Keratinocyte (primary cell): Measurements from ENCODE around the gene PHF12. TPM values are rescaled to one million over a fixed set of nuclear protein-coding genes. Genes with fewer than 3 reads are reported as not detected.

Experiments
- DNase-seq: peaks from one replicate; pipeline ENCODE4 v3.0.0-alpha.2; 2011; ENCODE audit warnings: low read depth, missing footprints, low spot score
- FAIRE-seq: peaks from 2 replicates; lab custom pipeline; 2011; peaks lifted over from hg19 to GRCh38; lab: Jason Lieb, UNC
- H2AFZ ChIP-seq: 2 replicates; pipeline ENCODE4 v1.6.0; 2012; ENCODE audit warnings: low read length, control low read depth, inconsistent platforms; ENCODE audit not compliant: control insufficient read depth
- H3K27ac ChIP-seq: 2 replicates; pipeline ENCODE4 v1.5.1; 2011; ENCODE audit warnings: low read length; ENCODE audit not compliant: control insufficient read depth, insufficient read depth
- H3K27me3 ChIP-seq: 3 replicates; pipeline ENCODE4 v1.6.0; 2011; ENCODE audit warnings: low read length; ENCODE audit not compliant: control insufficient read depth, insufficient read depth; ENCODE audit errors: extremely low read depth
- H3K36me3 ChIP-seq, 2 experiments: 2 replicates in 1 of 2; 3 replicates in 1 of 2; pipeline ENCODE4 v1.5.1; 2011; ENCODE audit warnings: low read length in 2 of 2, mild to moderate bottlenecking in 1 of 2; ENCODE audit not compliant: control insufficient read depth in 2 of 2, insufficient read depth in 2 of 2; ENCODE audit errors: extremely low read depth in 1 of 2
- H3K4me1 ChIP-seq: 3 replicates; pipeline ENCODE4 v1.5.1; 2011; ENCODE audit warnings: low read length; ENCODE audit not compliant: control insufficient read depth, insufficient read depth; ENCODE audit errors: extremely low read depth
- H3K4me2 ChIP-seq: 3 replicates; pipeline ENCODE4 v1.6.0; 2011; ENCODE audit warnings: low read depth, low read length; ENCODE audit not compliant: control insufficient read depth, insufficient read depth; ENCODE audit errors: extremely low read depth
- H3K4me3 ChIP-seq, 3 experiments: fragments of 200-600 bp in 1 of 3; sonication (generic) in 1 of 3; 2 replicates in 2 of 3; 3 replicates in 1 of 3; pipeline ENCODE4 v1.5.1; 2011 to 2016; ENCODE audit warnings: low read length in 3 of 3, mild to moderate bottlenecking in 3 of 3, control low read depth in 2 of 3, inconsistent platforms in 1 of 3, low read depth in 1 of 3, mixed read lengths in 1 of 3, mixed run types in 1 of 3, moderate library complexity in 1 of 3; ENCODE audit not compliant: control insufficient read depth in 2 of 3, insufficient read depth in 2 of 3; ENCODE audit errors: extremely low read depth in 1 of 3
- H3K79me2 ChIP-seq: 2 replicates; pipeline ENCODE4 v1.6.0; 2012; ENCODE audit warnings: low read length; ENCODE audit not compliant: control insufficient read depth, insufficient read depth
- H3K9ac ChIP-seq: 3 replicates; pipeline ENCODE4 v1.6.0; 2011; ENCODE audit warnings: low read length; ENCODE audit not compliant: control insufficient read depth, insufficient read depth; ENCODE audit errors: extremely low read depth
- H3K9me1 ChIP-seq: 3 replicates; pipeline ENCODE4 v1.6.0; 2011; ENCODE audit warnings: low read length; ENCODE audit not compliant: control insufficient read depth, insufficient read depth; ENCODE audit errors: extremely low read depth
- H3K9me3 ChIP-seq: 2 replicates; pipeline ENCODE4 v1.5.1; 2012; ENCODE audit warnings: low read depth, low read length; ENCODE audit not compliant: control insufficient read depth
- H4K20me1 ChIP-seq: 3 replicates; pipeline ENCODE4 v1.6.0; 2011; ENCODE audit warnings: low read length; ENCODE audit not compliant: control insufficient read depth, insufficient read depth; ENCODE audit errors: extremely low read depth
- EZH2 ChIP-seq: IDR thresholded peaks from one replicate; pipeline ENCODE4 v1.6.1; 2012; ENCODE audit warnings: inconsistent platforms, mild to moderate bottlenecking, low read length, moderate library complexity
- dilution Hi-C: fragments of 300-500 bp; cut with MboI; formaldehyde crosslinking; loops from one replicate; pipeline ENCODE4 v1.7.0; 2020; ENCODE audit warnings: low sequenced_read_pairs; ENCODE audit not compliant: extremely low pct_ligation_motif_present
- polyA plus RNA-seq, 5 experiments: library from polyadenylated mRNA; depleted of rRNA in 3 of 5; stranded (reverse) in 3 of 5; stranded (forward) in 1 of 5; unstranded in 1 of 5; fragments of >200 nt; gene quantifications; 1 replicate in 1 of 5; 2 replicates in 3 of 5; 3 replicates in 1 of 5; pipeline versions ENCODE4 v1.2.1 to v1.2.3, GENCODE V29; 2011 to 2012; ENCODE audit warnings: missing spikeins in 2 of 5, low read depth in 1 of 5, low replicate concordance in 1 of 5
- TF ChIP-seq, protein P1 (sequence below), 3 experiments: IDR thresholded peaks in 1 of 3; conservative IDR thresholded peaks in 1 of 3; optimal IDR thresholded peaks in 1 of 3; 2 replicates in 2 of 3; 3 replicates in 1 of 3; pipeline versions ENCODE3 to v1.5.1; 2011; ENCODE audit warnings: low read length in 3 of 3, mild to moderate bottlenecking in 3 of 3, moderate library complexity in 2 of 3, control low read depth in 1 of 3, inconsistent platforms in 1 of 3; ENCODE audit not compliant: insufficient read depth in 2 of 3; ENCODE audit errors: extremely low read depth in 1 of 3

PHF12 gene
- polyA plus RNA-seq, 1 donor (not counting 4 experiments of a cell fraction or from before 2014, with no cell fraction given), result 9.6 TPM

DNA sequence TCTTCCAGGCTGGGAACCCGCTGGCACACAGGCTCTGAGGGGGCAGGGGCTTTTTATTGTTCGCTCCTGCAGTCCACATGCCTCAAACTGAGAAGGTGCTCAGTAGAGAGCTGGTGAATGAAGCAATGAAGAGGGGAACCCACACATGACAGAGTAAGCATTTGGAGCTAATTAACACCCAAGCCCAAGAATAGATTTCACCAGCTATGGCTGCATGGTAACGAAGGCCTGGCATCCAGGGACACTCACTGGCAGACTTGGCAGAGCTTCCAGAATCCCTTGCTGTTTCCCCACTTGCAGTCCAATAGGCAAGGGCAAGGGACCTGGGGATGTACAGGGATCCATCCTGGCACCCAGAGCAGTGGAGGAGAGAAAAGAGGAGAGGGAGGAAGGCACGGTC is 66.0 kb downstream of the PHF12 start:
- no peaks in the 10 kb centered on the region for H4K20me1 ChIP-seq
- no peak overlapping the region for H3K4me2 ChIP-seq
- FAIRE-seq (no peak), DNase-seq (no peak)
- no peak for TF ChIP-seq EZH2
- TF ChIP-seq, protein P1, sequence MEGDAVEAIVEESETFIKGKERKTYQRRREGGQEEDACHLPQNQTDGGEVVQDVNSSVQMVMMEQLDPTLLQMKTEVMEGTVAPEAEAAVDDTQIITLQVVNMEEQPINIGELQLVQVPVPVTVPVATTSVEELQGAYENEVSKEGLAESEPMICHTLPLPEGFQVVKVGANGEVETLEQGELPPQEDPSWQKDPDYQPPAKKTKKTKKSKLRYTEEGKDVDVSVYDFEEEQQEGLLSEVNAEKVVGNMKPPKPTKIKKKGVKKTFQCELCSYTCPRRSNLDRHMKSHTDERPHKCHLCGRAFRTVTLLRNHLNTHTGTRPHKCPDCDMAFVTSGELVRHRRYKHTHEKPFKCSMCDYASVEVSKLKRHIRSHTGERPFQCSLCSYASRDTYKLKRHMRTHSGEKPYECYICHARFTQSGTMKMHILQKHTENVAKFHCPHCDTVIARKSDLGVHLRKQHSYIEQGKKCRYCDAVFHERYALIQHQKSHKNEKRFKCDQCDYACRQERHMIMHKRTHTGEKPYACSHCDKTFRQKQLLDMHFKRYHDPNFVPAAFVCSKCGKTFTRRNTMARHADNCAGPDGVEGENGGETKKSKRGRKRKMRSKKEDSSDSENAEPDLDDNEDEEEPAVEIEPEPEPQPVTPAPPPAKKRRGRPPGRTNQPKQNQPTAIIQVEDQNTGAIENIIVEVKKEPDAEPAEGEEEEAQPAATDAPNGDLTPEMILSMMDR (optimal IDR thresholded peaks at IDR 0.05 in 1 of 3, IDR thresholded peaks at IDR 0.05 in 1 of 3, conservative IDR thresholded peaks at IDR 0.05 in 1 of 3; ENCODE audit: extremely low read depth in 1 of 3, insufficient read depth in 2 of 3, low read length in 3 of 3), result no peak
- no peak overlapping the region for H3K27ac ChIP-seq
- no peaks in the 10 kb centered on the region for H3K9me3 ChIP-seq
- H3K4me3 ChIP-seq, result no peak overlapping the region
- H3K9ac ChIP-seq, result no peak overlapping the region
- peaks cover 8% of the 10 kb centered on the region for H3K4me1 ChIP-seq
- no peak overlapping the region for H2AFZ ChIP-seq
- no peaks in the 10 kb centered on the region for H3K9me1 ChIP-seq
- dilution Hi-C loops, result no loop called here
- no peaks in the 10 kb centered on the region for H3K27me3 ChIP-seq
- peaks cover 31 to 32% of the 10 kb centered on the region in 2 experiments for H3K36me3 ChIP-seq
- H3K79me2 ChIP-seq, result no peaks in the 10 kb centered on the region

DNA sequence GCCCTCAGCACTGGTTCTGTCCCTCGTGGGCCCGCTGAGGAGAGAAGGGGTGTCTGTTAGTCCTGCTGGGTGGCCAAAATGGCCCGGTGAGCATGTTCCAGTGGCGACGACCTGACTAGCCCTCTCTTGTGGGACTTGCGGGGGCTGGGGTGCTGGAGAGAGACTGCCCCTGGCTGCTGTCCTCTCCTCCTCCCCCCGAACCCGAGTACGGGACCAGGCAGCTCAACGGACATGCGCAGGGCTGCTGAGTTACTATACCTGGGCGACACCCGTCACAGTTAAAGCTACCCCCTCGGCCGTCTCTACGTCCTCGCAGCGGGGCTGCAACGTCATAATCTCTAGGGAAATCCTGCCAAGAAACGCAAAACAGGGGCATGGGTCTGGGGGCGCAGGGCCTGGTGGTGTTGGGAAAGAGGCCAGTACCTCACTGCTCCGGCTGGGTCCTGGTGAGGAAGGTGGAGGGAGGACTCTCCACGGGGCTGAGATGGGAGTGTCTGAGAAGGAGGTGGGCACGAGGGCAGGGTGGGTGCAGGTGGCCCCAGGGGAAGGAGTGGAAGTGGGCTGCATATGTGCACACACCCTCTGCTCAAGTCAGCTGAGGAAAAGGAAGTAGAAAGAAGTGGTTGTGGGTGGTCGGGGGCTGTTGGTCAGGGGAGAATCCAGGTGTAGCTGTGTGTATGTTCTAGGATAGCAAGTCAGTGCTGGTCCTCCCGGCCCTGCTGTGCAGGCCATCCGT is 67.2 kb downstream of the PHF12 start:
- Histone ChIP-seq H3K4me1 (peaks cover 19% of the 10 kb centered on the region), H2AFZ (no peak overlapping the region), H4K20me1 (no peaks in the 10 kb centered on the region), H3K4me3 (no peak overlapping the region), H3K27ac (no peak overlapping the region), H3K36me3 (peaks cover 36 to 39% of the 10 kb centered on the region in 2 experiments), H3K9me3 (no peaks in the 10 kb centered on the region), H3K9ac (no peak overlapping the region), H3K4me2 (no peak overlapping the region), H3K27me3 (no peaks in the 10 kb centered on the region), H3K79me2 (no peaks in the 10 kb centered on the region), H3K9me1 (no peaks in the 10 kb centered on the region)
- dilution Hi-C loops, result no loop called here
- FAIRE-seq (no peak), DNase-seq (no peak)
- TF ChIP-seq, protein P1 (optimal IDR thresholded peaks at IDR 0.05 in 1 of 3, IDR thresholded peaks at IDR 0.05 in 1 of 3, conservative IDR thresholded peaks at IDR 0.05 in 1 of 3; ENCODE audit: extremely low read depth in 1 of 3, insufficient read depth in 2 of 3, low read length in 3 of 3), result no peak
- no peak for TF ChIP-seq EZH2
